Coronary artery (tissue), 2 donors: ENCODE results near the gene ACTMAP.

Experiments
- DNase-seq: peaks from one replicate; pipeline ENCODE4 v3.0.0-alpha.2; 2017; ENCODE audit warnings: low spot score
- H3K27ac ChIP-seq, 2 donors: fragments of 200-600 bp; sonication (generic); one replicate each; pipeline ENCODE4 v1.5.1; 2016 to 2019
- H3K4me3 ChIP-seq: fragments of 200-600 bp; sonication (generic); 2 replicates; pipeline ENCODE4 v1.5.1; 2016; ENCODE audit warnings: mild to moderate bottlenecking, moderate library complexity
- CTCF ChIP-seq: fragments of 200-600 bp; sonication (generic); IDR thresholded peaks from one replicate; pipeline ENCODE4 v1.5.1; 2019; ENCODE audit warnings: antibody characterized with exemption

Gene ACTMAP

GRCh38 chr19:40750058-40750873, at the start of gene ACTMAP:
Gene ACTMAP (minus strand): TSS chr19:40750477. CDS start chr19:40749803, 674 bp downstream.
- peak; percentile 100 for DNase-seq
- no peak for TF ChIP-seq CTCF
- Histone ChIP-seq H3K4me3 (peak within 1 kb of the TSS; percentile 81), H3K27ac (peak within 1 kb of the TSS; percentile 90 to 91)

- Histone ChIP-seq H3K27ac (peak overlapping the region; percentile 91 to 96), H3K4me3 (peak overlapping the region; percentile 98)
- TF ChIP-seq CTCF, result no peak
- DNase-seq, result no peak
These were observed 49.5 kb upstream of the ACTMAP start for GRCh38 chr19:40799558-40800338.

GRCh38 chr19:40798683-40799557, 48.6 kb upstream of the ACTMAP start, which contains the start of gene EGLN2:
Gene EGLN2 (plus strand): TSS chr19:40799191. CDS start chr19:40800573, 1,382 bp downstream.
- no peak for TF ChIP-seq CTCF
- H3K27ac ChIP-seq, result peak within 1 kb of the TSS; percentile 91 to 96
- H3K4me3 ChIP-seq, result peak within 1 kb of the TSS; percentile 98
- peak; percentile 100 for DNase-seq

GRCh38 chr19:40797963-40798682, 47.8 kb upstream of the ACTMAP start:
- no peak for TF ChIP-seq CTCF
- no peak for DNase-seq
- H3K4me3 ChIP-seq, result peak overlapping the region; percentile 98
- H3K27ac ChIP-seq, result peak overlapping the region; percentile 91 to 96

GRCh38 chr19:40797166-40797962, 47.1 kb upstream of the ACTMAP start:
- H3K4me3 ChIP-seq, result peak overlapping the region; percentile 98

More at GRCh38 chr19:40797166-40797962, 47.1 kb upstream of the ACTMAP start:
- no peak for TF ChIP-seq CTCF
- peak overlapping the region; percentile 91 to 96 for H3K27ac ChIP-seq
- no peak for DNase-seq
